Posterior cingulate gyrus (tissue), 11 donors: Measurements from ENCODE around the gene MAT2A.
"Not testable (repeated sequence)": the region's sequence is repeated elsewhere in the genome, so short reads cannot be mapped to it uniquely, and the experiment has no call there.

Source experiments
- DNase-seq, 10 donors: peaks; one replicate each; pipeline versions ENCODE4 v3.0.0 to v3.0.0-alpha.2; 2020 to 2021; ENCODE audit warnings: mixed read lengths in 3 of 10
- intact Hi-C: fragments of 100-400 bp; cut with DNase I; formaldehyde crosslinking; loops from one replicate; pipeline ENCODE4 v1.15.1; 2023

The MAT2A gene

GRCh38 chr2:85577386-85578242 is 38.6 kb downstream of the MAT2A start, which contains the start of gene VAMP8:
VAMP8 (plus strand) TSS chr2:85577586; CDS start chr2:85577647, 61 bp downstream.
- intact Hi-C loops, result no loop called here
- peak in 1 of 10 donors; percentile 74 for DNase-seq

GRCh38 chr2:85578243-85579180 is 39.5 kb downstream of the MAT2A start:
- intact Hi-C loops, result no loop called here
- peak in 1 of 10 donors; percentile 63 for DNase-seq

- intact Hi-C loops, result no loop called here
- peak in 1 of 10 donors; percentile 44 for DNase-seq
Observed at GRCh38 chr2:85579266-85579935, 40.4 kb downstream of the MAT2A start.

GRCh38 chr2:85580206-85580605 is 41.2 kb downstream of the MAT2A start:
- intact Hi-C loops, result no loop called here
- peak in 1 of 10 donors; percentile 62 for DNase-seq

- intact Hi-C loops, result no loop called here
- DNase-seq, result peak in 1 of 10 donors; percentile 16
Observed at GRCh38 chr2:85582492-85582891, 43.5 kb downstream of the MAT2A start.

- intact Hi-C loops, result no loop called here
- peak in 1 of 10 donors; percentile 3 for DNase-seq
Observed at GRCh38 chr2:85583667-85584353, 44.8 kb downstream of the MAT2A start.

GRCh38 chr2:85584354-85584856 is 45.4 kb downstream of the MAT2A start, which contains the start of gene VAMP5:
VAMP5 (plus strand) TSS chr2:85584431; CDS start chr2:85584491, 60 bp downstream.
- peak in 3 of 10 donors; percentile 31 to 81 (median 75) for DNase-seq
- intact Hi-C loops, result no loop called here

GRCh38 chr2:85584857-85585780 is 46.2 kb downstream of the MAT2A start:
- peak in 1 of 10 donors; percentile 19 for DNase-seq
- intact Hi-C loops, result no loop called here

- DNase-seq, result no peak
- intact Hi-C loops, result no loop called here
Observed at GRCh38 chr2:85585781-85586105, 46.8 kb downstream of the MAT2A start.

GRCh38 chr2:85588236-85588635 is 49.3 kb downstream of the MAT2A start:
- DNase-seq, result peak in 1 of 10 donors; percentile 52
- intact Hi-C loops, result no loop called here

GRCh38 chr2:85588645-85589044 is 49.7 kb downstream of the MAT2A start:
- peak in 1 of 10 donors; percentile 6 for DNase-seq
- intact Hi-C loops, result no loop called here

GRCh38 chr2:85589181-85589580 is 50.2 kb downstream of the MAT2A start:
- DNase-seq, result peak in 1 of 10 donors; percentile 51
- intact Hi-C loops, result no loop called here

- DNase-seq, result peak in 1 of 10 donors; percentile 44
- intact Hi-C loops, result no loop called here
Observed at GRCh38 chr2:85589982-85590791, 51.2 kb downstream of the MAT2A start.

GRCh38 chr2:85590950-85591349 is 52.0 kb downstream of the MAT2A start:
- DNase-seq, result peak in 1 of 10 donors; percentile 11
- intact Hi-C loops, result no loop called here

- DNase-seq, result peak in 1 of 10 donors; percentile 55
- intact Hi-C loops, result no loop called here
Observed at GRCh38 chr2:85591563-85591962, 52.6 kb downstream of the MAT2A start.

- intact Hi-C loops, result not testable (repeated sequence)
- DNase-seq, result peak in 1 of 10 donors; percentile 26
Observed at GRCh38 chr2:85592299-85592698, 53.3 kb downstream of the MAT2A start.

GRCh38 chr2:85593023-85593422 is 54.1 kb downstream of the MAT2A start:
- intact Hi-C loops, result no loop called here
- DNase-seq, result peak in 1 of 10 donors; percentile 39
